HEK293T (cell line): ENCODE results near the gene RSRC1.
A peak's percentile ranks its signal among the peaks of the same experiment; 100 is the strongest.
"Not testable (repeated sequence)": the region's sequence is repeated elsewhere in the genome, so short reads cannot be mapped to it uniquely, and the experiment has no call there.

Experiments
- CTCF ChIA-PET: fragments of 350-600 bp; formaldehyde crosslinking; extraction: SDS; loops from one replicate; lab custom pipeline; 2021; ENCODE audit warnings: antibody characterized with exemption, inconsistent platforms; lab: Yijun Ruan, JAX
- POLR2A ChIA-PET: fragments of 350-600 bp; formaldehyde crosslinking; extraction: SDS; loops from one replicate; lab custom pipeline; 2020; ENCODE audit warnings: antibody characterized with exemption, inconsistent platforms; lab: Yijun Ruan, JAX
- DNase-seq: peaks from one replicate; pipeline ENCODE4 v3.0.0; 2012; ENCODE audit warnings: mixed read lengths; ENCODE audit errors: extremely low spot score
- ARNT ChIP-seq: fragments of 450-650 bp; IDR thresholded peaks from 2 replicates; pipeline ENCODE4 v1.6.1; 2017; ENCODE audit warnings: mild to moderate bottlenecking
- BHLHE40 ChIP-seq: fragments of 450-650 bp; IDR thresholded peaks from 2 replicates; pipeline ENCODE4 v1.6.1; 2016; ENCODE audit warnings: mild to moderate bottlenecking, moderate library complexity, borderline replicate concordance
- CTBP1 ChIP-seq: fragments of 450-650 bp; IDR thresholded peaks from 2 replicates; pipeline ENCODE4 v1.6.1; 2016; ENCODE audit warnings: borderline replicate concordance
- ELF4 ChIP-seq: fragments of 450-650 bp; IDR thresholded peaks from 2 replicates; pipeline ENCODE4 v1.6.1; 2017; ENCODE audit warnings: antibody characterized with exemption
- FOXA1 ChIP-seq: fragments of 450-650 bp; IDR thresholded peaks from 2 replicates; pipeline ENCODE4 v1.6.1; 2016; ENCODE audit warnings: mild to moderate bottlenecking
- FOXK2 ChIP-seq: fragments of 450-650 bp; IDR thresholded peaks from 2 replicates; pipeline ENCODE4 v1.6.1; 2016; ENCODE audit warnings: mild to moderate bottlenecking
- FOXM1 ChIP-seq: fragments of 450-650 bp; IDR thresholded peaks from 2 replicates; pipeline ENCODE4 v1.6.1; 2017; ENCODE audit warnings: mild to moderate bottlenecking, borderline replicate concordance
- HDGF ChIP-seq: fragments of 450-650 bp; IDR thresholded peaks from 2 replicates; pipeline ENCODE4 v1.6.1; 2017; ENCODE audit warnings: antibody characterized with exemption, borderline replicate concordance
- L3MBTL2 ChIP-seq: fragments of 450-650 bp; conservative IDR thresholded peaks from 2 replicates; pipeline ENCODE4 v1.6.1; 2016; ENCODE audit warnings: mild to moderate bottlenecking
- LEF1 ChIP-seq: fragments of 450-650 bp; IDR thresholded peaks from 2 replicates; pipeline ENCODE4 v1.6.1; 2017; ENCODE audit warnings: mild to moderate bottlenecking, borderline replicate concordance
- NFRKB ChIP-seq: fragments of 450-650 bp; IDR thresholded peaks from 2 replicates; pipeline ENCODE4 v1.6.1; 2016; ENCODE audit warnings: mild to moderate bottlenecking, moderate library complexity
- SP1 ChIP-seq: fragments of 450-650 bp; IDR thresholded peaks from 2 replicates; pipeline ENCODE4 v1.6.1; 2017
- SUZ12 ChIP-seq: fragments of 450-650 bp; IDR thresholded peaks from 2 replicates; pipeline ENCODE4 v1.6.1; 2016; ENCODE audit warnings: mild to moderate bottlenecking
- TARDBP ChIP-seq: fragments of 450-650 bp; IDR thresholded peaks from 2 replicates; pipeline ENCODE4 v1.6.1; 2016
- ZNF384 ChIP-seq: fragments of 450-650 bp; IDR thresholded peaks from 2 replicates; pipeline ENCODE4 v1.6.1; 2016
- TF ChIP-seq, protein P1 (sequence below): fragments of 450-650 bp; IDR thresholded peaks from 2 replicates; pipeline ENCODE4 v1.6.1; 2016

Gene RSRC1

DNA sequence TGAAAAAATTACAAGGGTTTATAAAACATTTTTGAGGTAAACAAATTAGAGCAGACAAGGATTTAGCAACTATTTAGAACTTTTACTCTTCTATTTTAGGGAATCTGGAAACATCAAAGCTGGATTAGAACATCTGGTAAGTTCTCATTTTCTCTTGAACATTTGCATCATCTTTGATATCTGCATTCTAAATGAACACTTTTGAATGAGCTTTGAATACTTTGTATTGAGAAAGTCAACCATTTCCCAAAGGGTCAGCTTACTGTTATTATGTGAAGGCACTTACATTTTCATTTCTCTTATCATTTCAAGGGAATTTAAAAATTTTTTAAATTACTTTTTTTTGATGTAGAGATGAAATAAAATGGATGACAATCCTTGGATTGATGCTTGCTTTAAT lies 188.1 kb downstream of the RSRC1 start:
- ChIA-PET CTCF (no interaction called here), POLR2A (no interaction called here)
- no peak for TF ChIP-seq ARNT
- TF ChIP-seq CTBP1 = no peak
- TF ChIP-seq SP1 = no peak
- no peak for TF ChIP-seq FOXK2
- TF ChIP-seq HDGF = no peak
- TF ChIP-seq SUZ12 = no peak
- TF ChIP-seq NFRKB = no peak
- TF ChIP-seq FOXA1 = no peak
- TF ChIP-seq, protein P1, sequence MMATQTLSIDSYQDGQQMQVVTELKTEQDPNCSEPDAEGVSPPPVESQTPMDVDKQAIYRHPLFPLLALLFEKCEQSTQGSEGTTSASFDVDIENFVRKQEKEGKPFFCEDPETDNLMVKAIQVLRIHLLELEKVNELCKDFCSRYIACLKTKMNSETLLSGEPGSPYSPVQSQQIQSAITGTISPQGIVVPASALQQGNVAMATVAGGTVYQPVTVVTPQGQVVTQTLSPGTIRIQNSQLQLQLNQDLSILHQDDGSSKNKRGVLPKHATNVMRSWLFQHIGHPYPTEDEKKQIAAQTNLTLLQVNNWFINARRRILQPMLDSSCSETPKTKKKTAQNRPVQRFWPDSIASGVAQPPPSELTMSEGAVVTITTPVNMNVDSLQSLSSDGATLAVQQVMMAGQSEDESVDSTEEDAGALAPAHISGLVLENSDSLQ = no peak
- TF ChIP-seq LEF1 = no peak
- no peak for DNase-seq

DNA sequence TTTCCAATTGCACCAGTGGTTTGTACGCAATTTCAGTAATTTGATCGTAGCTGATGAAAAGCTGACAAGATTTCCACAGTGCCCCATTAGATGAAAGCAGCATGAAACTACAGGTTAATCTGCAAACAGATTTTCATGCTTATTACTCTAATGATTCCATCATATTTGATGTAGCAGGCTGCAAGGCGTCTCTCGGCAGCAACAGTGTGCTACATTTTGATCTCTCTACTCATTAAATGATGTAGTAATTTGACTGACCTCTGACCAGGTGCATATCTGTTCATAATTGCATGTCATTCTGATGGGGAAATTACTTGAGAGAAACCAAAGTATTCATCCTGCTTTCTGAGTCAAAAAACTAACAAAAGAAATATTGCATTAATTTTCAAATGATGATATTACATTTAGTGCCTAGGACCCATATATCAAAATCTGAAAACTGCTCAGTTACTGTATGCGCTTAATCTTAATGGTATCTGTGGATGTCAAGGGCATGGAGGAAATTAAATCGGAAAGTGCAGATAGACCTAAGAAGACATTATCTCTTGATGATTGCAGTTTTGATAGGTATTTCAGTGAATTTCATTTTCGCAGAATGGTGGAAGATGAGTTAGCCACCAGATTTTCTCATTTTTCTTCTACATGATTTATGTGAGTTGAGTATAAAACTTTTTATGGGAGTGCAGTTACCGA lies 198.5 kb downstream of the RSRC1 start:
- no peak for DNase-seq
- ChIA-PET POLR2A (no interaction called here), CTCF (no interaction called here)
- TF ChIP-seq SP1 (no peak), FOXA1 (no peak), ARNT (no peak), BHLHE40 (no peak), FOXK2 (no peak), CTBP1 (no peak), TARDBP (no peak), FOXM1 (no peak), LEF1 (no peak)
- TF ChIP-seq, protein P1 = no peak

DNA sequence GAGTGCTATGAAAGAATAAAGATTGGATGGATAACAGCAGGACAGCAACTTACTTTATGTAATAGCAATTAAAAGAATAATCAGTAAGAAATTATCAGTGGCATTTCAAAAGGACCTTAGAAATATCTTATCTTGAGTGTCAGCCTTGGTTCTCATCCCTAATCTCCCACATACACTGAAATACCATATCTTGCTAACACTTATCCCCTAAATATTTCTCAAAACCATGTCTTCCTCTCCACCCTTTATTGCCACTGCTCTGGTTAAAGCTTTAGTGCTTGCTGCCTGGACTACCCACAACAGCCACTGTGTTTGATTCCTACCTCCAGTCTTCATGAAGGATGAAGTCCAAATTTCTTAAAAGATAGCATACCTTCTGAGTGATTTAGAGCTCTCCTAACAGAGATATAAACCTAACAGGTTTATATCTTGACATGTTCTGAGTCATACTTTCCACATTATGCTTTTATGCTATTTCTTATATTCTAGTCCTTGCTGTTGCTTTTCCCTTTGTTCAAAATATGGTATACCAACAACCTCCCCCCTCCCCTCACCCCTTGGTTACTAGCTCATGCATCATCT lies 202.8 kb downstream of the RSRC1 start:
- ChIA-PET CTCF (interaction anchor here (1.2 kb wide), 1 partner anchor 156 kb away, joined by 3 read pairs; no protein-coding TSS in a partner anchor), POLR2A (no interaction called here)
- no peak for TF ChIP-seq TARDBP
- DNase-seq = no peak

DNA sequence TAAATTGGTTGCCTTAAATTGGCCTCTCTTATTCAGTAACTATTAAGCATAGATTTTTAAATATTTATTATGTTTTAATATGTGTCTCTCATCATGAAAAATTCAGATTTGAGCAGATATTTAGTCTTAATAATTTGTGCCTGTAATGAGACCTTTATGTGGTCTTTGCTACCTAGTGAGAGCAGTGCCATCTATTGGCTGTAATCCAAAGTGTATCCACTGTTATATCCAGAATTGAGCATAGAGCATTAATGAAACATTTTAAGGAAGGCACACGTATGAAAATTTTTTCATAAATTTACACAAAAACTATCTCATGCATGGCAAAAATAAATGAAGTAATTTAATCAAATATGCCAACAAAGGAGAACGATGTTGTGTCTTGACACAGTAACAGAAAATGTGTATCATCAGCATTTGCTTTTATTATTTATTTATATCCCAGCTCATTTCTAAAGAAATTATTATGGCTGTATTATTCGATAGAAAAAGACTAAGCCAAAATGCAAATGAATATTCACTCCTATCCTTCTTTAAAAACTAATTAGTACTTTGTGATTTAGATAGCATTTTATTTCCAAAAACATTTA lies 203.5 kb downstream of the RSRC1 start:
- peak; percentile 21 for DNase-seq
- CTCF ChIA-PET = interaction anchor here (0.6 to 1.2 kb wide), 2 partner anchors 157 to 235 kb away, joined by 3 to 4 read pairs; no protein-coding TSS in a partner anchor
- TF ChIP-seq NFRKB = no peak
- no peak for TF ChIP-seq FOXM1
- TF ChIP-seq BHLHE40 = no peak
- no peak for TF ChIP-seq ZNF384
- TF ChIP-seq FOXA1 = no peak
- TF ChIP-seq SUZ12 = no peak
- TF ChIP-seq ELF4 = no peak
- TF ChIP-seq ARNT = no peak
- no peak for TF ChIP-seq LEF1
- no peak for TF ChIP-seq HDGF
- no peak for TF ChIP-seq SP1
- TF ChIP-seq TARDBP = no peak
- TF ChIP-seq, protein P1 = no peak
- TF ChIP-seq FOXK2 = no peak
- TF ChIP-seq CTBP1 = no peak
- TF ChIP-seq L3MBTL2 = no peak
- POLR2A ChIA-PET = no interaction called here

DNA sequence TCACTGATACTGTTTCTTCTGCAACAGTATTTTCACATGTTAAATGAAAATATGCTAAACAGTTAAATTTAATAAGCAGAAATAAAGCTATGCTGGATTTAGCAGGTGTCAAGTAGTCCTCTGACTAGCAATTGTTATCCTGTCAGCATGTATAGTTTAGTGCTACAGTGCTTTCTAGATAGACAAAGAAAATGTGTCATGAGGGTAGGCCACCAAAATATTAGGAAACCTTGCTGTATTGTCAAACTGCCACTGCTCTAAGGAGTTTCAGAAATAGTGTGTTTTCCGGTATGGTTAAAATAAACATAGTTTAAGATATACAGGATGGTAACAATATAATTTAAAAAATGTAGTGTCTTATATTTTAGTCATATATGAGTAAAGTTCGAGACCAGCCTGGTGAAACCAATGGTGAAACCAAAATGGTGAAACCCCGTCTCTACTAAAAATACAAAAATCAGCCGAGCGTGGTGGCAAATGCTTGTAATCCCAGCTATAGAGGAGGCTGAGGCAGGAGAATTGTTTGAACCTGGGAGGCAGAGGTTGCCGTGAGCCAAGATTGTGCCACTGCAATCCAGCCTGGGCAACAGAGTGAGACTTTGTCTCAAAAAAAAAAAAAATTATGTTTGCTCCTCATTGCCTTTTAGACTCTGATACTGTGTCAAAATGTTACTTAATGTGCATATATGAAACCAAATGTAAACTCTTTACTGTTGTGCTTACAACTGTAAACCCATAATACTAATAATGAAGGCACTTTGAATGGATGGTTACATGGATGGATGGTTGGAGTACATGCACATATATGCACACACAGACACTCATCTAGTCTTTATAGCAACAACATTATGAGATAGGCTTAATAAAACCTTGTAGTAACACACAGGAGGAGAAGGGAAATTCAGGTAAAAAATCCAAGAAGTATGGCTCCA lies 204.8 kb downstream of the RSRC1 start:
- POLR2A ChIA-PET = no interaction called here
- TF ChIP-seq, protein P1 = no peak
- no peak for TF ChIP-seq NFRKB
- TF ChIP-seq ELF4 = no peak
- no peak for TF ChIP-seq SUZ12
- no peak for TF ChIP-seq FOXM1
- no peak for TF ChIP-seq CTBP1
- TF ChIP-seq LEF1 = no peak
- no peak for TF ChIP-seq SP1
- no peak for TF ChIP-seq HDGF
- TF ChIP-seq ZNF384 = no peak
- TF ChIP-seq ARNT = no peak
- TF ChIP-seq TARDBP = no peak
- CTCF ChIA-PET = no interaction called here
- no peak for DNase-seq

DNA sequence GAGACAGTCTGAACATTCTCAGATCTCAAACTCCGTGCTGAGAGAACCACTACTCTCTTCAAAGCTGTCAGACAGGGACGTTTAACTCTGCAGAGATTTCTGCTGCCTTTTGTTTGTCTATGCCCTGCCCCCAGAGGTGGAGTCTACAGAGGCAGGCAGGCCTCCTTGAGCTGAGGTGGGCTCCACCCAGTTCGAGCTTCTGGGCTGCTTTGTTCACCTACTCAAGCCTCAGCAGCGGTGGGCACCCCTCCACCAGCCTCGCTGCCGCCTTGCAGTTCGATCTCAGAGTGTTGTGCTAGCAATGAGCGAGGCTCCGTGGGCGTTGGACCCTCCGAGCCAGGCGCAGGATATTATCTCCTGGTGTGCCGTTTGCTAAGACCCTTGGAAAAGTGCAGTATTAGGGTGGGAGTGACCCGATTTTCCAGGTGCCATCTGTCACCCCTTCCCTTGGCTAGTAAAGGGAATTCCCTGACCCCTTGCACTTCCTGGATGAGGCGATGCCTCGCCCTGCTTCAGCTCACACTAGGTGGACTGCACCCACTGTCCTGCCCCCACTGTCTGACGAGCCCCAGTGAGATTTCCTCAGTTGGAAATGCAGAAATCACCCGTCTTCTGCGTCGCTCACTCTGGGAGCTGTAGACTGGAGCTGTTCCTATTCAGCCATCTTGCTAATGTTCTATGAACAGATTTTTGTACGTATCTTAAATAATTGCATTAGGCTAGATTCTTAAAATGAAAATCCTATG lies 220.0 kb downstream of the RSRC1 start:
- CTCF ChIA-PET, DNase-seq, POLR2A ChIA-PET: not testable (repeated sequence)
